Measurements from ENCODE around the gene CUBN. TPM values are rescaled to one million over a fixed set of nuclear protein-coding genes. Genes with fewer than 3 reads are reported as not detected.

The CUBN gene
- total and polyA plus RNA-seq, 10 of the 15 experiments (the other 5 are each of a cell fraction or from before 2014, with no cell fraction given), result under 0.01 to 0.14 (median 0.02) TPM; not detected in 6

DNA sequence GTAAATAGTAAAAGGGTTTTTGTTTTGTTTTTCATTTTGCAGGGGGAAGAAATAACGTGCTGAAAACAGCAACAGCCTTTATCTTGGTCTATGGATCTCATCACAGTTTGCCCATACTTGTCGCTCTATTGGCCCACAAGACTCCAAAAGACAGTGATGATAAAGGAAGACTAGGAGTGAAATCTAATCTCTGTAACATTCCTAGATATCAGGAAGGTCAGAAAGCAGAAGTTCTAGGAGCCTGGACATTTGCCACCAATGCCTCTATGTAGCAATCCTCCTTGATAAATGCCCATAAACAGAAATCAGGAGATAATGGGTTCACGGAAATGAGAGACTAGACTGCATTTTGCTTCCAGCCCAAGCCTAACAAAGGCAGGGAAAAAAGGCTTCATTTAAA lies 8.9 kb downstream of the CUBN start:
- ChIA-PET SMC1A (ENCODE audit: uncharacterized antibody, unreplicated experiment) (no interaction called here), POLR2A (no interaction called here), RAD21 (ENCODE audit: unreplicated experiment) (no interaction called here), CTCF (no interaction called here)
- no peak for TF ChIP-seq IKZF2 (IDR thresholded peaks at IDR 0.05)
- no peak for TF ChIP-seq IRF4 (IDR thresholded peaks at IDR 0.05; ENCODE audit: low read depth, low read length)
- no peaks in the 10 kb centered on the region for H3K4me1 ChIP-seq (ENCODE audit: control insufficient read depth, insufficient read depth, low read length)
- FAIRE-seq, result no peak
- BruUV-seq (replicated peaks), result no TSS peak
- in situ Hi-C loops (cut with MboI), result no loop called here
- WGBS (ENCODE audit: insufficient coverage, insufficient replicate concordance, low lambda C conversion rate, missing lambda C conversion rate), result 54% methylated on average over 3 of the region's 3 CpGs
- no peak overlapping the region for H2AFZ ChIP-seq (ENCODE audit: control insufficient read depth, low read depth, low read length)
- no peak overlapping the region for H3K4me3 ChIP-seq
- no peak for DNase-seq (ENCODE audit: low read depth, low spot score)
- no peaks in the 10 kb centered on the region for H3K79me2 ChIP-seq (ENCODE audit: control insufficient read depth, insufficient read depth, low read length)
- no peaks in the 10 kb centered on the region for H4K20me1 ChIP-seq (ENCODE audit: control insufficient read depth, insufficient read depth)
- H3K4me2 ChIP-seq (ENCODE audit: control insufficient read depth, insufficient read depth), result no peak overlapping the region
- H3K36me3 ChIP-seq (ENCODE audit: control insufficient read depth in 2 of 2, insufficient read depth in 2 of 2, low read length in 1 of 2), result no peaks in the 10 kb centered on the region
- no peak overlapping the region for H3K27ac ChIP-seq (ENCODE audit: control insufficient read depth, insufficient read depth)
- no peak overlapping the region for H3K9ac ChIP-seq (ENCODE audit: control insufficient read depth, insufficient read depth, low read length)
- no peaks in the 10 kb centered on the region for H3K27me3 ChIP-seq (replicated peaks in 1 of 2; ENCODE audit: control insufficient read depth in 2 of 2, insufficient read depth in 2 of 2, low read length in 1 of 2)
- no peaks in the 10 kb centered on the region for H3K9me3 ChIP-seq (replicated peaks; ENCODE audit: control insufficient read depth, insufficient read depth, low read length)
- intact Hi-C loops (cut with micrococcal nuclease; ENCODE audit: unreplicated experiment), result loop anchor here (10.0 kb wide), 1 partner anchor 134 kb away; no protein-coding TSS in a partner anchor
- no peak for ATAC-seq

DNA sequence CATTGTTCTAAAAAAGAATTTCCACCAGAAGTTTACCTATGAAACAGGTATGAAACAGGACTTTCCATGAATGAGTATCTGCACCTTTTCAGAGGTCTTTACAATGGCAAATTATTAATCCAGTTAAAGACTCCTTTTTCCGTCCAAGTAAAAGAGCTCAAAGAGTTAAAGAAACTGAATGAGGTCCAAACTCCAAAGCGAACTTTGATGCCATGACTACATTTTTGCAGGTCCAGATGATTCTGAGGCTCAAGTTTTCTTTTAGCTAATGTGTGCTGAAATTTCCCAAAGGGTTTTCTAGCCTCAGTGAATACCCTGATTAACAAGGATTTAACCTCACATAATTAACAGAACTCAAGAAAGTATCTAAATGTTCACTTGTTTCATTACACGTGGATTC lies 9.8 kb downstream of the CUBN start:
- Histone ChIP-seq H3K4me3 (no peak overlapping the region), H3K79me2 (ENCODE audit: control insufficient read depth, insufficient read depth, low read length) (no peaks in the 10 kb centered on the region)
- no peak for TF ChIP-seq TARDBP (IDR thresholded peaks at IDR 0.05; ENCODE audit: borderline replicate concordance)
- no peak for TF ChIP-seq SP1 (IDR thresholded peaks at IDR 0.05; ENCODE audit: low read depth, low read length)
- no peak for TF ChIP-seq CBX5 (IDR thresholded peaks at IDR 0.05; ENCODE audit: low read depth)
- no peak for TF ChIP-seq NFYB (IDR thresholded peaks at IDR 0.05; ENCODE audit: insufficient read depth, low read depth, low read length)
- TF ChIP-seq KLF5 (IDR thresholded peaks at IDR 0.05; ENCODE audit: partially characterized antibody), result no peak
- no peak for TF ChIP-seq ZNF207 (IDR thresholded peaks at IDR 0.05; ENCODE audit: borderline replicate concordance)
- no peak for TF ChIP-seq LARP7 (IDR thresholded peaks at IDR 0.05)
- TF ChIP-seq MXI1 (IDR thresholded peaks at IDR 0.05; ENCODE audit: low read depth, low read length), result no peak
- TF ChIP-seq, protein P1, sequence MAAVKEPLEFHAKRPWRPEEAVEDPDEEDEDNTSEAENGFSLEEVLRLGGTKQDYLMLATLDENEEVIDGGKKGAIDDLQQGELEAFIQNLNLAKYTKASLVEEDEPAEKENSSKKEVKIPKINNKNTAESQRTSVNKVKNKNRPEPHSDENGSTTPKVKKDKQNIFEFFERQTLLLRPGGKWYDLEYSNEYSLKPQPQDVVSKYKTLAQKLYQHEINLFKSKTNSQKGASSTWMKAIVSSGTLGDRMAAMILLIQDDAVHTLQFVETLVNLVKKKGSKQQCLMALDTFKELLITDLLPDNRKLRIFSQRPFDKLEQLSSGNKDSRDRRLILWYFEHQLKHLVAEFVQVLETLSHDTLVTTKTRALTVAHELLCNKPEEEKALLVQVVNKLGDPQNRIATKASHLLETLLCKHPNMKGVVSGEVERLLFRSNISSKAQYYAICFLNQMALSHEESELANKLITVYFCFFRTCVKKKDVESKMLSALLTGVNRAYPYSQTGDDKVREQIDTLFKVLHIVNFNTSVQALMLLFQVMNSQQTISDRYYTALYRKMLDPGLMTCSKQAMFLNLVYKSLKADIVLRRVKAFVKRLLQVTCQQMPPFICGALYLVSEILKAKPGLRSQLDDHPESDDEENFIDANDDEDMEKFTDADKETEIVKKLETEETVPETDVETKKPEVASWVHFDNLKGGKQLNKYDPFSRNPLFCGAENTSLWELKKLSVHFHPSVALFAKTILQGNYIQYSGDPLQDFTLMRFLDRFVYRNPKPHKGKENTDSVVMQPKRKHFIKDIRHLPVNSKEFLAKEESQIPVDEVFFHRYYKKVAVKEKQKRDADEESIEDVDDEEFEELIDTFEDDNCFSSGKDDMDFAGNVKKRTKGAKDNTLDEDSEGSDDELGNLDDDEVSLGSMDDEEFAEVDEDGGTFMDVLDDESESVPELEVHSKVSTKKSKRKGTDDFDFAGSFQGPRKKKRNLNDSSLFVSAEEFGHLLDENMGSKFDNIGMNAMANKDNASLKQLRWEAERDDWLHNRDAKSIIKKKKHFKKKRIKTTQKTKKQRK (IDR thresholded peaks at IDR 0.05; ENCODE audit: low read depth, low read length), result no peak
- TF ChIP-seq EGR1 (IDR thresholded peaks at IDR 0.05; ENCODE audit: borderline replicate concordance in 1 of 2, low read depth in 2 of 2, low read length in 2 of 2), result no peak
- no peak for TF ChIP-seq BHLHE40 (IDR thresholded peaks at IDR 0.05; ENCODE audit: borderline replicate concordance in 1 of 2, low read depth in 2 of 2, low read length in 1 of 2)
- TF ChIP-seq POLR2AphosphoS5 (IDR thresholded peaks at IDR 0.05; ENCODE audit: low read length), result no peak
- TF ChIP-seq CEBPB (IDR thresholded peaks at IDR 0.05; ENCODE audit: borderline replicate concordance in 1 of 2, low read depth in 2 of 2, low read length in 2 of 2), result no peak
- TF ChIP-seq, protein P2, sequence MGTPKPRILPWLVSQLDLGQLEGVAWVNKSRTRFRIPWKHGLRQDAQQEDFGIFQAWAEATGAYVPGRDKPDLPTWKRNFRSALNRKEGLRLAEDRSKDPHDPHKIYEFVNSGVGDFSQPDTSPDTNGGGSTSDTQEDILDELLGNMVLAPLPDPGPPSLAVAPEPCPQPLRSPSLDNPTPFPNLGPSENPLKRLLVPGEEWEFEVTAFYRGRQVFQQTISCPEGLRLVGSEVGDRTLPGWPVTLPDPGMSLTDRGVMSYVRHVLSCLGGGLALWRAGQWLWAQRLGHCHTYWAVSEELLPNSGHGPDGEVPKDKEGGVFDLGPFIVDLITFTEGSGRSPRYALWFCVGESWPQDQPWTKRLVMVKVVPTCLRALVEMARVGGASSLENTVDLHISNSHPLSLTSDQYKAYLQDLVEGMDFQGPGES (IDR thresholded peaks at IDR 0.05), result no peak

More for the DNA sequence above, 9.8 kb downstream of the CUBN start:
- CTCF ChIA-PET, result no interaction called here
- Histone ChIP-seq H3K4me2 (ENCODE audit: control insufficient read depth, insufficient read depth) (no peak overlapping the region), H3K4me1 (ENCODE audit: control insufficient read depth, insufficient read depth, low read length) (no peaks in the 10 kb centered on the region), H4K20me1 (ENCODE audit: control insufficient read depth, insufficient read depth) (no peaks in the 10 kb centered on the region), H3K27me3 (replicated peaks in 1 of 2; ENCODE audit: control insufficient read depth in 2 of 2, insufficient read depth in 2 of 2, low read length in 1 of 2) (no peaks in the 10 kb centered on the region), H3K36me3 (ENCODE audit: control insufficient read depth in 2 of 2, insufficient read depth in 2 of 2, low read length in 1 of 2) (no peaks in the 10 kb centered on the region), H3K9me3 (replicated peaks; ENCODE audit: control insufficient read depth, insufficient read depth, low read length) (no peaks in the 10 kb centered on the region), H3K9ac (ENCODE audit: control insufficient read depth, insufficient read depth, low read length) (no peak overlapping the region), H3K27ac (ENCODE audit: control insufficient read depth, insufficient read depth) (no peak overlapping the region), H2AFZ (ENCODE audit: control insufficient read depth, low read depth, low read length) (no peak overlapping the region)
- POLR2A ChIA-PET, result no interaction called here
- FAIRE-seq (no peak), DNase-seq (ENCODE audit: low read depth, low spot score) (no peak), ATAC-seq (no peak)
- intact Hi-C loops (cut with micrococcal nuclease; ENCODE audit: unreplicated experiment) (loop anchor here (10.0 kb wide), 1 partner anchor 135 kb away; no protein-coding TSS in a partner anchor), in situ Hi-C loops (cut with MboI) (no loop called here)
- BruUV-seq (replicated peaks), result no TSS peak
- SMC1A ChIA-PET (ENCODE audit: uncharacterized antibody, unreplicated experiment), result no interaction called here
- WGBS (ENCODE audit: insufficient coverage, insufficient replicate concordance, low lambda C conversion rate, missing lambda C conversion rate), result 23% methylated on average over 3 of the region's 3 CpGs
- RAD21 ChIA-PET (ENCODE audit: unreplicated experiment), result no interaction called here

All from GM12878 (cell line).